Fibroblast of the aortic adventitia (primary cell): ENCODE results near the gene TRIM68. TPM values are rescaled to one million over a fixed set of nuclear protein-coding genes. Genes with fewer than 3 reads are reported as not detected.

Source experiments
- DNase-seq: peaks from one replicate; pipeline ENCODE4 v3.0.0-alpha.2; 2010; ENCODE audit warnings: low read depth
- H3K4me3 ChIP-seq: 2 replicates; pipeline ENCODE4 v1.5.1; 2011; ENCODE audit warnings: low read depth, mild to moderate bottlenecking, control low read depth, low read length, moderate library complexity
- CTCF ChIP-seq: IDR thresholded peaks from 2 replicates; pipeline ENCODE4 v1.5.1; 2011; ENCODE audit warnings: mild to moderate bottlenecking, low read length, control low read depth, inconsistent platforms; ENCODE audit not compliant: insufficient read depth
- total RNA-seq: library from RNA; depleted of rRNA; stranded (reverse); fragments of >200 nt; gene quantifications from 2 replicates; pipeline ENCODE4 v1.2.3, GENCODE V29; 2012; ENCODE audit warnings: low replicate concordance

Gene TRIM68
- 9.9 and 13.0 TPM in 2 replicates for total RNA-seq

- peak; percentile 13 for TF ChIP-seq CTCF
- H3K4me3 ChIP-seq: peak within 1 kb of the TSS; percentile 82
- peak; percentile 95 for DNase-seq
These were observed at the start of gene TRIM68 for GRCh38 chr11:4607781-4608666. TSS of gene TRIM68 (minus strand) at chr11:4608231. CDS start at chr11:4605504, 2,727 bp downstream.

GRCh38 chr11:4654635-4655369, 46.8 kb upstream of the TRIM68 start:
- DNase-seq: no peak
- no peak for TF ChIP-seq CTCF
- H3K4me3 ChIP-seq: no peak overlapping the region

DNA sequence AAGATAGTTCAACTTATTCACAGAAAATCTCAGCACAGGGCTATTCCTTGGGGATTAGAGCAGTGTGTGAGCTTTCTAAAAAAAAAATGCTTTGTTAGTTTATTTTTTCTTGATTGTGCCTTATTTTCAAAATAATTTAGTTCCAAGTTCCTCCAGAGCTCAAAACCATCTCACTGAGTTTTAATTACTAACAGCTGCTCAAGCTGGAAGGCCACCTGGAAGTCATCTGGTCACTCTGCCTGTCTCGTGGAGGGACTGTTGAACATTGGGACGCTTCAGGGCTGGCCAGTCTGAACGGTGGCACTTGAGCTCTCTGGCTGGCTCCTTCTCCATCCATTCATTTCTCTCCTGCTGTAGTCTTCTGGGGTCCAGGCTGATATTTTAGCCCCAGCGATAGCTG, 39.7 kb upstream of the TRIM68 start:
- no peak overlapping the region for H3K4me3 ChIP-seq
- TF ChIP-seq CTCF: no peak
- no peak for DNase-seq

DNA sequence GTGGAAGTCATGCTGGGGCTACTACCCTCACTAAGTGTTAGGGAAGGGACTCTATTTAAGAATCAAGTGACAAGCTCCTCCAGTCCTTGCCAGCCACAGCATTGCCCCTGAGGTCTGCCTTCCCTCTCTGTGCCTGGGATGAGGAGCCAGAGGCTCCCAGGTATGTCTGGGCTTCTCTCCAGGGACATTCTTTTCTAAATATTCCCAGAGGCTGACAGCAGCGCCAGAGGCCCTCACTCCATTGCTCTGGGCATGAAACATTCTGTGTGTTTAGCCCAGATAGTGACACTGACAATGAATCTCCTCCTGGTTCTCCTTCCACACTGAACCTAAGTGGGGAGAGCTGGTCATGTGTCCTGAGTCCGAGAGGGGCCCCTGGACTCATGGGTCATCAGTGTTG, 37.9 kb upstream of the TRIM68 start:
- no peak for TF ChIP-seq CTCF
- H3K4me3 ChIP-seq: no peak overlapping the region
- DNase-seq: no peak

- DNase-seq: no peak
- H3K4me3 ChIP-seq: no peak overlapping the region
- TF ChIP-seq CTCF: no peak
These were observed 36.2 kb upstream of the TRIM68 start for GRCh38 chr11:4644233-4644632.

GRCh38 chr11:4643682-4644081, 35.7 kb upstream of the TRIM68 start, which contains the start of gene OR51E1:
TSS of gene OR51E1 (plus strand) at chr11:4643982. CDS start at chr11:4652527, 8,545 bp downstream.
- H3K4me3 ChIP-seq: no peak within 1 kb of the TSS
- no peak for DNase-seq
- TF ChIP-seq CTCF: no peak
